ENCODE measurements around the gene CTLA4. TPM values are rescaled to one million over a fixed set of nuclear protein-coding genes. Genes with fewer than 3 reads are reported as not detected.

CTLA4 gene
- total and polyA plus RNA-seq, 10 of the 15 experiments (the other 5 are each of a cell fraction or from before 2014, with no cell fraction given), result not detected

DNA sequence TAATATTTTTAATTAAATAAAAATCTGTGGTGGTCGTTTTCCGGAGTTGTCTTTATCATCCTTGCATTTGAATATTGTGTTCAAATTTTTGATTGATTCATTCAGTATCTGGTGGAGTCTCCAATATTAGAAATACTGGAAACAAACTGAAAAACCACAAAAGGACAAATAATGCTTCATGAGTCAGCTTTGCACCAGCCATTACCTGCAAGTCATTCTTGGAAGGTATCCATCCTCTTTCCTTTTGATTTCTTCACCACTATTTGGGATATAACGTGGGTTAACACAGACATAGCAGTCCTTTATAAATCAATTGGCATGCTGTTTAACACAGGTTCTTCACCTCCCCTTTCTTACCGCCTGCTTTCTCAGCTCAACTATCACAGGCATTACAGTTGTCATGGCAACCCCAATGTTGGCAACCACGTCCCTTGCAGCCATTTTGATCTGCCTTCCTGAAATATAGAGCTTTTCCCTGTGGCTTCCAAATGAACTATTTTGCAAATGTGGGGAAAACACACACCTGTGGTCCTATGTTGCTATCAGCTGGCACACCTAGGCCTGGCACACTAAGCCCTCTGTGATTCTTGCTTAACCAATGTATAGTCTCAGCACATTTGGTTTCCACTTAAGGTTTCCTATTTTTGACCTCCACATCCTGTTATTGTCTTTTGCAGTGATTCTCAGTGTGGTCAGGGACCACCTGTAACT is 6.5 kb downstream of the CTLA4 start:
- ChIA-PET RAD21 (ENCODE audit: unreplicated experiment) (no interaction called here), CTCF (no interaction called here), SMC1A (ENCODE audit: uncharacterized antibody, unreplicated experiment) (no interaction called here), POLR2A (no interaction called here)
- Histone ChIP-seq H2AFZ (ENCODE audit: control insufficient read depth, low read depth, low read length) (no peak overlapping the region), H3K4me3 (no peak overlapping the region), H3K36me3 (ENCODE audit: control insufficient read depth in 2 of 2, insufficient read depth in 2 of 2, low read length in 1 of 2) (no peaks in the 10 kb centered on the region), H3K27ac (ENCODE audit: control insufficient read depth, insufficient read depth) (no peak overlapping the region), H3K4me2 (ENCODE audit: control insufficient read depth, insufficient read depth) (no peak overlapping the region), H4K20me1 (ENCODE audit: control insufficient read depth, insufficient read depth) (no peaks in the 10 kb centered on the region; the same call in 1 of the 2 replicates), H3K9me3 (replicated peaks; ENCODE audit: control insufficient read depth, insufficient read depth, low read length) (no peaks in the 10 kb centered on the region; the same call in 2 of the 3 replicates), H3K9ac (ENCODE audit: control insufficient read depth, insufficient read depth, low read length) (no peak overlapping the region), H3K27me3 (replicated peaks in 1 of 2; ENCODE audit: control insufficient read depth in 2 of 2, insufficient read depth in 2 of 2, low read length in 1 of 2) (peaks cover 0 to 9% of the 10 kb centered on the region in 2 experiments; a peak in 3 of 4 replicates), H3K79me2 (ENCODE audit: control insufficient read depth, insufficient read depth, low read length) (no peaks in the 10 kb centered on the region), H3K4me1 (ENCODE audit: control insufficient read depth, insufficient read depth, low read length) (peaks cover 13% of the 10 kb centered on the region)
- in situ Hi-C loops (cut with MboI), result no loop called here
- intact Hi-C loops (cut with micrococcal nuclease; ENCODE audit: unreplicated experiment), result loop anchor here (5.0 kb wide), 1 partner anchor 123 kb away; no protein-coding TSS in a partner anchor
- no peak for DNase-seq (ENCODE audit: low read depth, low spot score)
- ATAC-seq, result no peak
- no peak for FAIRE-seq
- 55% methylated on average over 5 of the region's 5 CpGs for WGBS (ENCODE audit: insufficient coverage, insufficient replicate concordance, low lambda C conversion rate, missing lambda C conversion rate)
- no TSS peak for BruUV-seq (replicated peaks)
- TF ChIP-seq RAD51 (IDR thresholded peaks at IDR 0.05), result no peak
- peak; percentile 29; the same call in 1 of the 2 replicates for TF ChIP-seq BMI1 (IDR thresholded peaks at IDR 0.05; ENCODE audit: borderline replicate concordance)
- no peak for TF ChIP-seq NRF1 (conservative IDR thresholded peaks at IDR 0.05; ENCODE audit: low read depth, low read length)

DNA sequence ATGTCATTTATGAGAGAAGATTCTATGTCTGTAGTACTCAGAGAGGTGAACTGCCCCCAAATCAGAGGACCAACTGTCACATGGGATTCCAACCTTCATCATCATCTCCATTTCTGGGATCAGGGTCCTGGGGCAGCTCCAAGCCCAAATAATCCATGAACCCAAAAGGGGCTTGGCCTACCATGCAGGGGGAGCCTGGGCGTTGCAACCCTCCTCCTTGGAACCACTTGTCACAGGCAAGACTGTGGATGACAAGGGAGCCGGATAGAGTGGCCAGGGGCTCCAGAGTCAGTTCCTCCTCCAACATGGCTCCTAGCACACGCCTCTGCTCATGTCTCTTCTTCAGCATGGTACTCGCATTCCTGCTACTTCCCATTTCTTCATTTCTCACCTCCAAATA is 7.9 kb downstream of the CTLA4 start:
- FAIRE-seq (no peak), ATAC-seq (no peak), DNase-seq (ENCODE audit: low read depth, low spot score) (no peak)
- SMC1A ChIA-PET (ENCODE audit: uncharacterized antibody, unreplicated experiment), result no interaction called here
- Histone ChIP-seq H3K9me3 (replicated peaks; ENCODE audit: control insufficient read depth, insufficient read depth, low read length) (no peaks in the 10 kb centered on the region; the same call in 2 of the 3 replicates), H4K20me1 (ENCODE audit: control insufficient read depth, insufficient read depth) (no peaks in the 10 kb centered on the region; the same call in 1 of the 2 replicates), H3K4me3 (no peak overlapping the region), H2AFZ (ENCODE audit: control insufficient read depth, low read depth, low read length) (no peak overlapping the region), H3K27me3 (replicated peaks in 1 of 2; ENCODE audit: control insufficient read depth in 2 of 2, insufficient read depth in 2 of 2, low read length in 1 of 2) (peaks cover 0 to 3% of the 10 kb centered on the region in 2 experiments; a peak in 3 of 4 replicates), H3K79me2 (ENCODE audit: control insufficient read depth, insufficient read depth, low read length) (no peaks in the 10 kb centered on the region), H3K36me3 (ENCODE audit: control insufficient read depth in 2 of 2, insufficient read depth in 2 of 2, low read length in 1 of 2) (no peaks in the 10 kb centered on the region), H3K9ac (ENCODE audit: control insufficient read depth, insufficient read depth, low read length) (no peak overlapping the region), H3K27ac (ENCODE audit: control insufficient read depth, insufficient read depth) (no peak overlapping the region), H3K4me1 (ENCODE audit: control insufficient read depth, insufficient read depth, low read length) (peaks cover 13% of the 10 kb centered on the region), H3K4me2 (ENCODE audit: control insufficient read depth, insufficient read depth) (no peak overlapping the region)
- RAD21 ChIA-PET (ENCODE audit: unreplicated experiment), result no interaction called here
- CTCF ChIA-PET, result no interaction called here
- POLR2A ChIA-PET, result no interaction called here
- no peak for TF ChIP-seq JUND (IDR thresholded peaks at IDR 0.05; ENCODE audit: low read depth, low read length)
- TF ChIP-seq ZBTB4 (CRISPR knock-in tag; IDR thresholded peaks at IDR 0.05), result no peak
- no peak for TF ChIP-seq CBX3 (IDR thresholded peaks at IDR 0.05; ENCODE audit: borderline replicate concordance, low read depth)
- TF ChIP-seq SMAD1 (IDR thresholded peaks at IDR 0.05; ENCODE audit: low read depth, partially characterized antibody), result no peak
- TF ChIP-seq ELK1 (IDR thresholded peaks at IDR 0.05; ENCODE audit: low read depth, low read length), result no peak
- TF ChIP-seq NFIC (IDR thresholded peaks at IDR 0.05; ENCODE audit: low read depth, low read length), result no peak
- BruUV-seq (replicated peaks), result no TSS peak
- 31% methylated on average over 4 of the region's 4 CpGs for WGBS (ENCODE audit: insufficient coverage, insufficient replicate concordance, low lambda C conversion rate, missing lambda C conversion rate)
- in situ Hi-C loops (cut with MboI) (no loop called here), intact Hi-C loops (cut with micrococcal nuclease; ENCODE audit: unreplicated experiment) (no loop called here)
